Measurements from ENCODE around the gene USP3. TPM values are rescaled to one million over a fixed set of nuclear protein-coding genes. Genes with fewer than 3 reads are reported as not detected.

USP3 gene
- total and polyA plus RNA-seq, 2 of the 13 experiments (the other 11 are each of a cell fraction or from before 2014, with no cell fraction given), result 14.3 to 61.2 TPM

- intact Hi-C loops (cut with micrococcal nuclease; ENCODE audit: unreplicated experiment), result no loop called here
- Histone ChIP-seq H3K9ac (ENCODE audit: insufficient read depth, low read depth, low read length) (no peak overlapping the region), H3K4me1 (ENCODE audit: insufficient read depth, low read length) (peaks cover 70% of the 10 kb centered on the region), H2AFZ (ENCODE audit: low read length) (no peak overlapping the region), H3K27ac (ENCODE audit: extremely low read length, insufficient read depth, low read length) (no peak overlapping the region), H3K9me3 (ENCODE audit: low read length) (no peaks in the 10 kb centered on the region), H3K4me3 (replicated peaks in 1 of 3; ENCODE audit: insufficient read depth in 1 of 3, low read depth in 2 of 3, low read length in 3 of 3) (no peak overlapping the region), H3K4me2 (ENCODE audit: low read depth, low read length) (no peak overlapping the region), H3K79me2 (ENCODE audit: insufficient read depth, low read length) (no peaks in the 10 kb centered on the region), H3K27me3 (ENCODE audit: control insufficient read depth in 1 of 2, insufficient read depth in 2 of 2, low read length in 2 of 2) (peaks cover 0 to 3% of the 10 kb centered on the region in 2 experiments; a peak in 2 of 5 replicates), H3K36me3 (replicated peaks in 1 of 2; ENCODE audit: control insufficient read depth in 1 of 2, insufficient read depth in 2 of 2, low read length in 2 of 2) (no peaks in the 10 kb centered on the region), H4K20me1 (ENCODE audit: insufficient read depth, low read length) (no peaks in the 10 kb centered on the region)
- in situ Hi-C loops (cut with HindIII; ENCODE audit: extremely low pct_ligation_motif_present, low pct_unique_long_range_greater_than_20kb), result no loop called here
- ATAC-seq, result no peak
- ChIA-PET POLR2A (no interaction called here), CTCF (ENCODE audit: low intra/inter-chr PET ratio, low total read pairs) (no interaction called here)
- FAIRE-seq, result no peak
- 74% methylated on average over 4 of the region's 4 CpGs for WGBS (ENCODE audit: low lambda C conversion rate)
- no TSS peak for BruUV-seq (replicated peaks)
- no peak for DNase-seq (ENCODE audit: low spot score)
- TF ChIP-seq HIC2 (CRISPR knock-in tag; IDR thresholded peaks at IDR 0.05; ENCODE audit: low read depth) (no peak), SNAPC2 (CRISPR knock-in tag; IDR thresholded peaks at IDR 0.05) (no peak), ZNF124 (CRISPR knock-in tag; IDR thresholded peaks at IDR 0.05) (no peak), HCFC1 (IDR thresholded peaks at IDR 0.05; ENCODE audit: low read depth, low read length) (no peak), ZNF703 (CRISPR knock-in tag; IDR thresholded peaks at IDR 0.05; ENCODE audit: borderline replicate concordance) (no peak), AFF4 (CRISPR knock-in tag; IDR thresholded peaks at IDR 0.05) (no peak), CENPX (CRISPR knock-in tag; IDR thresholded peaks at IDR 0.05) (no peak), ZNF740 (CRISPR knock-in tag; IDR thresholded peaks at IDR 0.05) (no peak), ZBTB14 (CRISPR knock-in tag; IDR thresholded peaks at IDR 0.05) (no peak), ZNF792 (CRISPR knock-in tag; IDR thresholded peaks at IDR 0.05) (no peak), PHB2 (IDR thresholded peaks at IDR 0.05; ENCODE audit: partially characterized antibody) (no peak)
Observed at GRCh38 chr15:63494408-63494807, 10.0 kb upstream of the USP3 start.

All from HepG2 (cell line).